HEK293 (cell line): ENCODE data around the gene ZFHX3.
A peak's percentile ranks its signal among the peaks of the same experiment; 100 is the strongest.

ENCODE experiments used
- CTCF ChIA-PET: fragments of 350-600 bp; formaldehyde crosslinking; extraction: SDS; loops from one replicate; lab custom pipeline; 2021; ENCODE audit warnings: antibody characterized with exemption; lab: Yijun Ruan, JAX
- POLR2A ChIA-PET: fragments of 300-600 bp; formaldehyde crosslinking; extraction: SDS; loops from one replicate; lab custom pipeline; 2020; ENCODE audit warnings: antibody characterized with exemption, inconsistent platforms; lab: Yijun Ruan, JAX
- H3K27ac ChIP-seq: fragments of 200-500 bp; sonication (Bioruptor generic); 2 replicates; pipeline ENCODE4 v1.5.1; 2014; ENCODE audit warnings: low read depth, low read length, control low read depth, inconsistent platforms; ENCODE audit errors: extremely low read depth
- H3K36me3 ChIP-seq, 2 experiments: fragments of 200-500 bp in 1 of 2; sonication (Bioruptor generic) in 1 of 2; 1 replicate in 1 of 2; 2 replicates in 1 of 2; pipeline ENCODE4 v1.5.1; 2014 to 2017; ENCODE audit warnings: inconsistent platforms in 2 of 2, low read length in 2 of 2; ENCODE audit not compliant: control insufficient read depth in 2 of 2, insufficient read depth in 1 of 2
- H3K4me1 ChIP-seq: fragments of 200-500 bp; sonication (Bioruptor generic); 2 replicates; pipeline ENCODE4 v1.5.1; 2014; ENCODE audit warnings: mild to moderate bottlenecking, low read length, inconsistent platforms; ENCODE audit not compliant: control insufficient read depth, insufficient read depth
- H3K4me3 ChIP-seq: 2 replicates; pipeline ENCODE4 v1.5.1; 2011; ENCODE audit warnings: low read depth, mild to moderate bottlenecking, control low read depth, low read length, moderate library complexity
- H3K9me3 ChIP-seq: fragments of 200-500 bp; sonication (Bioruptor generic); 2 replicates; pipeline ENCODE4 v1.5.1; 2014; ENCODE audit warnings: low read depth, low read length, inconsistent platforms; ENCODE audit not compliant: control insufficient read depth, insufficient read depth
- MZF1 ChIP-seq: fragments of 450-650 bp; formaldehyde crosslinking; IDR thresholded peaks from 2 replicates; pipeline ENCODE4 v1.5.1; 2017; ENCODE audit warnings: missing biosample characterization, missing genetic modification characterization, borderline replicate concordance
- ZFP69B ChIP-seq: fragments of 450-650 bp; formaldehyde crosslinking; IDR thresholded peaks from 2 replicates; pipeline ENCODE4 v1.5.1; 2016; ENCODE audit warnings: missing biosample characterization, missing genetic modification characterization
- ZNF146 ChIP-seq: fragments of 450-650 bp; formaldehyde crosslinking; IDR thresholded peaks from 2 replicates; pipeline ENCODE4 v1.5.1; 2016; ENCODE audit warnings: missing biosample characterization, missing genetic modification characterization
- ZNF157 ChIP-seq: fragments of 450-650 bp; formaldehyde crosslinking; IDR thresholded peaks from 2 replicates; pipeline ENCODE4 v1.5.1; 2016; ENCODE audit warnings: missing biosample characterization, missing genetic modification characterization
- ZNF433 ChIP-seq: fragments of 450-650 bp; formaldehyde crosslinking; IDR thresholded peaks from 2 replicates; pipeline ENCODE4 v1.5.1; 2016; ENCODE audit warnings: missing biosample characterization, missing genetic modification characterization, low read depth
- ZNF48 ChIP-seq: fragments of 450-650 bp; formaldehyde crosslinking; IDR thresholded peaks from 2 replicates; pipeline ENCODE4 v1.5.1; 2016; ENCODE audit warnings: missing biosample characterization, missing genetic modification characterization
- ZNF76 ChIP-seq: fragments of 450-650 bp; formaldehyde crosslinking; IDR thresholded peaks from 2 replicates; pipeline ENCODE4; 2016; ENCODE audit warnings: low read depth, missing biosample characterization, missing genetic modification characterization, borderline replicate concordance
- ZNF776 ChIP-seq: fragments of 450-650 bp; formaldehyde crosslinking; IDR thresholded peaks from 2 replicates; pipeline ENCODE4 v1.5.0; 2017; ENCODE audit warnings: missing biosample characterization, missing genetic modification characterization, borderline replicate concordance
- ZSCAN30 ChIP-seq: fragments of 450-650 bp; IDR thresholded peaks from 2 replicates; pipeline ENCODE4 v1.5.1; 2018; ENCODE audit warnings: missing biosample characterization, mild to moderate bottlenecking, missing genetic modification characterization, moderate library complexity
- TF ChIP-seq, protein P1 (sequence below): fragments of 450-650 bp; formaldehyde crosslinking; IDR thresholded peaks from 2 replicates; pipeline ENCODE4 v1.5.1; 2017; ENCODE audit warnings: missing biosample characterization, missing genetic modification characterization
- TF ChIP-seq, protein P2 (sequence below): fragments of 450-650 bp; formaldehyde crosslinking; IDR thresholded peaks from 2 replicates; pipeline ENCODE4 v1.5.1; 2016; ENCODE audit warnings: missing biosample characterization, missing genetic modification characterization
- TF ChIP-seq, protein P3 (sequence below): fragments of 450-650 bp; formaldehyde crosslinking; IDR thresholded peaks from 2 replicates; pipeline ENCODE4 v1.5.1; 2016; ENCODE audit warnings: missing biosample characterization, missing genetic modification characterization, borderline replicate concordance
- TF ChIP-seq, protein P4 (sequence below): fragments of 450-650 bp; formaldehyde crosslinking; IDR thresholded peaks from 2 replicates; pipeline ENCODE4 v1.5.1; 2016; ENCODE audit warnings: missing biosample characterization, missing genetic modification characterization, borderline replicate concordance
- TF ChIP-seq, protein P5 (sequence below): fragments of 450-650 bp; formaldehyde crosslinking; IDR thresholded peaks from 2 replicates; pipeline ENCODE4 v1.5.1; 2016; ENCODE audit warnings: missing biosample characterization, missing genetic modification characterization

Gene ZFHX3

DNA sequence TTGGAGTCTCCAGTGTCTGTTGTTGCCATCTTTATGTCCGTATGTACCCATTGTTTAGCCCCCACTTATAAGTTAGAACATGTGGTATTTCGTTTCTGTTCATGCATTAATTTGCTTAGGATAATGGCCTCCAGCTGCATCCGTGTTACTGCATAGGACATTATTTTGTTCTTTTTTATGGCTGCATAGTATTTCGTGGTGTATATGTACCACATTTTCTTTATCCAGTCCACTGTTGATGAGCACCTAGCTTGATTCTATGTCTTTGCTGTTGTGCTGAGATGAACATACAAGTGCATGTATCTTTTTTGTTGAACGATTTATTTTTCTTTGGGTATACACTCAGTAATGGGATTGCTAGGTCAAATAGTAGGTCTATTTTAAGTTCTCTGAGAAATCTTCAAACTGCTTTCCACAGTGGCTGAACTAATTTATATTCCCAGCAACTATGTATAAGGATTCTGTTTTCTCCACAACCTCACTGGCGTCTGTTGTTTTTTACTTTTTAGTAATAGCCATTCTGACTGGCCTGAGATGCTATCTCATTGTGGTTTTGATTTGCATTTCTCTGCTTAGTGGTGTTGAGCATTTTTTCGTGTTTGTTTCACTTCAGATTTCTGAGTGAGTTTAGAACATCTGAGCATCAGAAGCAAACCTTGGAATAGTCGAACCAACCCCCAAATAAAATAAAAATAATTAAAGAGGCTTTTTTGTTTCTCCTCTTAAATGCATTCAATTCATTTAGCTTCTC, 304.7 kb downstream of the ZFHX3 start:
- CTCF ChIA-PET: interaction anchor here (0.7 kb wide), 1 partner anchor 343 kb away, joined by 3 read pairs; no protein-coding TSS in a partner anchor
- TF ChIP-seq ZNF48 (tag by site-specific recombination) (no peak), ZNF776 (tag by site-specific recombination) (no peak), ZNF146 (tag by site-specific recombination) (peak; percentile 73)
- TF ChIP-seq, protein P1, sequence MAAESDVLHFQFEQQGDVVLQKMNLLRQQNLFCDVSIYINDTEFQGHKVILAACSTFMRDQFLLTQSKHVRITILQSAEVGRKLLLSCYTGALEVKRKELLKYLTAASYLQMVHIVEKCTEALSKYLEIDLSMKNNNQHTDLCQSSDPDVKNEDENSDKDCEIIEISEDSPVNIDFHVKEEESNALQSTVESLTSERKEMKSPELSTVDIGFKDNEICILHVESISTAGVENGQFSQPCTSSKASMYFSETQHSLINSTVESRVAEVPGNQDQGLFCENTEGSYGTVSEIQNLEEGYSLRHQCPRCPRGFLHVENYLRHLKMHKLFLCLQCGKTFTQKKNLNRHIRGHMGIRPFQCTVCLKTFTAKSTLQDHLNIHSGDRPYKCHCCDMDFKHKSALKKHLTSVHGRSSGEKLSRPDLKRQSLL (tag by site-specific recombination): no peak
- TF ChIP-seq, protein P2, sequence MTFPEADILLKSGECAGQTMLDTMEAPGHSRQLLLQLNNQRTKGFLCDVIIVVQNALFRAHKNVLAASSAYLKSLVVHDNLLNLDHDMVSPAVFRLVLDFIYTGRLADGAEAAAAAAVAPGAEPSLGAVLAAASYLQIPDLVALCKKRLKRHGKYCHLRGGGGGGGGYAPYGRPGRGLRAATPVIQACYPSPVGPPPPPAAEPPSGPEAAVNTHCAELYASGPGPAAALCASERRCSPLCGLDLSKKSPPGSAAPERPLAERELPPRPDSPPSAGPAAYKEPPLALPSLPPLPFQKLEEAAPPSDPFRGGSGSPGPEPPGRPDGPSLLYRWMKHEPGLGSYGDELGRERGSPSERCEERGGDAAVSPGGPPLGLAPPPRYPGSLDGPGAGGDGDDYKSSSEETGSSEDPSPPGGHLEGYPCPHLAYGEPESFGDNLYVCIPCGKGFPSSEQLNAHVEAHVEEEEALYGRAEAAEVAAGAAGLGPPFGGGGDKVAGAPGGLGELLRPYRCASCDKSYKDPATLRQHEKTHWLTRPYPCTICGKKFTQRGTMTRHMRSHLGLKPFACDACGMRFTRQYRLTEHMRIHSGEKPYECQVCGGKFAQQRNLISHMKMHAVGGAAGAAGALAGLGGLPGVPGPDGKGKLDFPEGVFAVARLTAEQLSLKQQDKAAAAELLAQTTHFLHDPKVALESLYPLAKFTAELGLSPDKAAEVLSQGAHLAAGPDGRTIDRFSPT (tag by site-specific recombination): no peak
- TF ChIP-seq, protein P3, sequence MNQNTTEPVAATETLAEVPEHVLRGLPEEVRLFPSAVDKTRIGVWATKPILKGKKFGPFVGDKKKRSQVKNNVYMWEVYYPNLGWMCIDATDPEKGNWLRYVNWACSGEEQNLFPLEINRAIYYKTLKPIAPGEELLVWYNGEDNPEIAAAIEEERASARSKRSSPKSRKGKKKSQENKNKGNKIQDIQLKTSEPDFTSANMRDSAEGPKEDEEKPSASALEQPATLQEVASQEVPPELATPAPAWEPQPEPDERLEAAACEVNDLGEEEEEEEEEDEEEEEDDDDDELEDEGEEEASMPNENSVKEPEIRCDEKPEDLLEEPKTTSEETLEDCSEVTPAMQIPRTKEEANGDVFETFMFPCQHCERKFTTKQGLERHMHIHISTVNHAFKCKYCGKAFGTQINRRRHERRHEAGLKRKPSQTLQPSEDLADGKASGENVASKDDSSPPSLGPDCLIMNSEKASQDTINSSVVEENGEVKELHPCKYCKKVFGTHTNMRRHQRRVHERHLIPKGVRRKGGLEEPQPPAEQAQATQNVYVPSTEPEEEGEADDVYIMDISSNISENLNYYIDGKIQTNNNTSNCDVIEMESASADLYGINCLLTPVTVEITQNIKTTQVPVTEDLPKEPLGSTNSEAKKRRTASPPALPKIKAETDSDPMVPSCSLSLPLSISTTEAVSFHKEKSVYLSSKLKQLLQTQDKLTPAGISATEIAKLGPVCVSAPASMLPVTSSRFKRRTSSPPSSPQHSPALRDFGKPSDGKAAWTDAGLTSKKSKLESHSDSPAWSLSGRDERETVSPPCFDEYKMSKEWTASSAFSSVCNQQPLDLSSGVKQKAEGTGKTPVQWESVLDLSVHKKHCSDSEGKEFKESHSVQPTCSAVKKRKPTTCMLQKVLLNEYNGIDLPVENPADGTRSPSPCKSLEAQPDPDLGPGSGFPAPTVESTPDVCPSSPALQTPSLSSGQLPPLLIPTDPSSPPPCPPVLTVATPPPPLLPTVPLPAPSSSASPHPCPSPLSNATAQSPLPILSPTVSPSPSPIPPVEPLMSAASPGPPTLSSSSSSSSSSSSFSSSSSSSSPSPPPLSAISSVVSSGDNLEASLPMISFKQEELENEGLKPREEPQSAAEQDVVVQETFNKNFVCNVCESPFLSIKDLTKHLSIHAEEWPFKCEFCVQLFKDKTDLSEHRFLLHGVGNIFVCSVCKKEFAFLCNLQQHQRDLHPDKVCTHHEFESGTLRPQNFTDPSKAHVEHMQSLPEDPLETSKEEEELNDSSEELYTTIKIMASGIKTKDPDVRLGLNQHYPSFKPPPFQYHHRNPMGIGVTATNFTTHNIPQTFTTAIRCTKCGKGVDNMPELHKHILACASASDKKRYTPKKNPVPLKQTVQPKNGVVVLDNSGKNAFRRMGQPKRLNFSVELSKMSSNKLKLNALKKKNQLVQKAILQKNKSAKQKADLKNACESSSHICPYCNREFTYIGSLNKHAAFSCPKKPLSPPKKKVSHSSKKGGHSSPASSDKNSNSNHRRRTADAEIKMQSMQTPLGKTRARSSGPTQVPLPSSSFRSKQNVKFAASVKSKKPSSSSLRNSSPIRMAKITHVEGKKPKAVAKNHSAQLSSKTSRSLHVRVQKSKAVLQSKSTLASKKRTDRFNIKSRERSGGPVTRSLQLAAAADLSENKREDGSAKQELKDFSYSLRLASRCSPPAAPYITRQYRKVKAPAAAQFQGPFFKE (tag by site-specific recombination): no peak
- TF ChIP-seq, all 188 proteins: peak for 1
- no peaks in the 10 kb centered on the region for H3K9me3 ChIP-seq
- H3K27ac ChIP-seq: no peak overlapping the region
- POLR2A ChIA-PET: no interaction called here
- H3K36me3 ChIP-seq: no peaks in the 10 kb centered on the region
- no peak overlapping the region for H3K4me3 ChIP-seq
- H3K4me1 ChIP-seq: no peaks in the 10 kb centered on the region

DNA sequence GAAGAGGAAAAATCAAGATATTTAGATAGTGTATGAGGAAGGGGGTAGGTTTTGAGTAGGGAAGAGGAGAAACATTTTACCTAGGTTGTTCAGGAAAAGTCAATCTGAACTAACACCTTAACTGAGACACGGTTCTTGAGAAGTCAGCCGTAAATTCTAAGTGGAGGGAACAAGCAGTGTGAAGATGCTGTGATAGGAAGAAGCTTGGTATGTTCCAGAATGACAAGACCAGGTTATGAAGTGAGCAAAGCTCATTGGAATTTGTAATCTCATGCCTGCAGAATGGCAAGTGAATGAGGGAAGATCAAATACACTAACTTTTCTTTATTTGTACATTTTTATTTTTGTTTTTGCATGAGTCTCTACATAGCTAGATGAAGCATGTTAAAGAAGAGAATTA, 307.6 kb downstream of the ZFHX3 start:
- TF ChIP-seq, protein P4, sequence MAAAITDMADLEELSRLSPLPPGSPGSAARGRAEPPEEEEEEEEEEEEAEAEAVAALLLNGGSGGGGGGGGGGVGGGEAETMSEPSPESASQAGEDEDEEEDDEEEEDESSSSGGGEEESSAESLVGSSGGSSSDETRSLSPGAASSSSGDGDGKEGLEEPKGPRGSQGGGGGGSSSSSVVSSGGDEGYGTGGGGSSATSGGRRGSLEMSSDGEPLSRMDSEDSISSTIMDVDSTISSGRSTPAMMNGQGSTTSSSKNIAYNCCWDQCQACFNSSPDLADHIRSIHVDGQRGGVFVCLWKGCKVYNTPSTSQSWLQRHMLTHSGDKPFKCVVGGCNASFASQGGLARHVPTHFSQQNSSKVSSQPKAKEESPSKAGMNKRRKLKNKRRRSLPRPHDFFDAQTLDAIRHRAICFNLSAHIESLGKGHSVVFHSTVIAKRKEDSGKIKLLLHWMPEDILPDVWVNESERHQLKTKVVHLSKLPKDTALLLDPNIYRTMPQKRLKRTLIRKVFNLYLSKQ (tag by site-specific recombination): no peak
- no peak for TF ChIP-seq ZFP69B
- TF ChIP-seq, protein P5, sequence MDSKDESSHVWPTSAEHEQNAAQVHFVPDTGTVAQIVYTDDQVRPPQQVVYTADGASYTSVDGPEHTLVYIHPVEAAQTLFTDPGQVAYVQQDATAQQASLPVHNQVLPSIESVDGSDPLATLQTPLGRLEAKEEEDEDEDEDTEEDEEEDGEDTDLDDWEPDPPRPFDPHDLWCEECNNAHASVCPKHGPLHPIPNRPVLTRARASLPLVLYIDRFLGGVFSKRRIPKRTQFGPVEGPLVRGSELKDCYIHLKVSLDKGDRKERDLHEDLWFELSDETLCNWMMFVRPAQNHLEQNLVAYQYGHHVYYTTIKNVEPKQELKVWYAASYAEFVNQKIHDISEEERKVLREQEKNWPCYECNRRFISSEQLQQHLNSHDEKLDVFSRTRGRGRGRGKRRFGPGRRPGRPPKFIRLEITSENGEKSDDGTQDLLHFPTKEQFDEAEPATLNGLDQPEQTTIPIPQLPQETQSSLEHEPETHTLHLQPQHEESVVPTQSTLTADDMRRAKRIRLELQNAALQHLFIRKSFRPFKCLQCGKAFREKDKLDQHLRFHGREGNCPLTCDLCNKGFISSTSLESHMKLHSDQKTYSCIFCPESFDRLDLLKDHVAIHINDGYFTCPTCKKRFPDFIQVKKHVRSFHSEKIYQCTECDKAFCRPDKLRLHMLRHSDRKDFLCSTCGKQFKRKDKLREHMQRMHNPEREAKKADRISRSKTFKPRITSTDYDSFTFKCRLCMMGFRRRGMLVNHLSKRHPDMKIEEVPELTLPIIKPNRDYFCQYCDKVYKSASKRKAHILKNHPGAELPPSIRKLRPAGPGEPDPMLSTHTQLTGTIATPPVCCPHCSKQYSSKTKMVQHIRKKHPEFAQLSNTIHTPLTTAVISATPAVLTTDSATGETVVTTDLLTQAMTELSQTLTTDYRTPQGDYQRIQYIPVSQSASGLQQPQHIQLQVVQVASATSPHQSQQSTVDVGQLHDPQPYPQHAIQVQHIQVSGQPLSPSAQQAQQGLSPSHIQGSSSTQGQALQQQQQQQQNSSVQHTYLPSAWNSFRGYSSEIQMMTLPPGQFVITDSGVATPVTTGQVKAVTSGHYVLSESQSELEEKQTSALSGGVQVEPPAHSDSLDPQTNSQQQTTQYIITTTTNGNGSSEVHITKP (tag by site-specific recombination): peak; percentile 57
- no peak for TF ChIP-seq ZSCAN30 (tag by site-specific recombination)
- no peak for TF ChIP-seq ZNF76 (tag by site-specific recombination)
- no peak for TF ChIP-seq ZNF157 (tag by site-specific recombination)
- TF ChIP-seq ZNF433 (tag by site-specific recombination): no peak
- no peak for TF ChIP-seq MZF1
- H3K4me1 ChIP-seq: no peaks in the 10 kb centered on the region
- H3K9me3 ChIP-seq: no peaks in the 10 kb centered on the region
- H3K36me3 ChIP-seq: no peaks in the 10 kb centered on the region
- ChIA-PET CTCF (no interaction called here), POLR2A (no interaction called here)
- H3K4me3 ChIP-seq: no peak overlapping the region
- H3K27ac ChIP-seq: no peak overlapping the region
